HG02870 (cell line): Measurements from ENCODE around the gene SMIM43.
"Not testable (repeated sequence)": the region's sequence is repeated elsewhere in the genome, so short reads cannot be mapped to it uniquely, and the experiment has no call there.

Experiments used
- ATAC-seq: cut with Tn5 transposase; IDR thresholded peaks from one replicate; pipeline ENCODE4 v1.9.1; 2021; ENCODE audit warnings: mild to moderate bottlenecking, moderate library complexity; ENCODE audit not compliant: unreplicated experiment

Gene SMIM43

DNA sequence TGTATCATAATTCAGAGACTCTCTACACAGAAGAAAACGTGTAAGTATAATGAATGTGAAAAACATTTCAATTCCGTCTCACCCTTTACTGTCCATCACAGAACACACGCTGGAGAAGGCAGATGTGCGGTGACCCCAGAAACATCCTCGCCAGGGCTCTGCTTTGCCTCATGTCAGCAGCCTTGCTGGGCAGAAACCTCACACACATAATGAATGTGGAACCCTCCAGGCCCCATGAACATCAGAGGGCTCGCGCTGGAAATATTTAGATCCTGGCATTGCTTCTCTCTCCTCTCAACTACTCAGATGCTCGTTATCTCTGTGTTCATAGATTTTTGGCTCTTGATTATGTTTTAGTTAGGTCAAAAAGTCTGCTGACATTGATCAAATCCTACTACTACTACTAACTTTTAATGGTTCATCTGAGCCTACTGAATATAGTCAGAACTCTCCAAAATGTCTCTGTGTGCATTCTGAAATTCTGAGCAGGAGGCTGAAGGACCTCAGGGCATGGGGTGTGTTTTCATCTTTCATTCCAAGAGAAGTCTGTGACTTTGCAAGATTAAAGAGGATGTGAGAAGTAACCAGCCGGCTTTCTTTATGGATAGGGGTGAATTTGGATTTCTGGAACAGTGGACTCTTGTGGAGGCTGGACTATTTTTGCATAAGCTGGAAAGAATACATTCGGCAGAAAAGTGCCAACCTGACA lies 27.0 kb downstream of the SMIM43 start:
- ATAC-seq: no peak

DNA sequence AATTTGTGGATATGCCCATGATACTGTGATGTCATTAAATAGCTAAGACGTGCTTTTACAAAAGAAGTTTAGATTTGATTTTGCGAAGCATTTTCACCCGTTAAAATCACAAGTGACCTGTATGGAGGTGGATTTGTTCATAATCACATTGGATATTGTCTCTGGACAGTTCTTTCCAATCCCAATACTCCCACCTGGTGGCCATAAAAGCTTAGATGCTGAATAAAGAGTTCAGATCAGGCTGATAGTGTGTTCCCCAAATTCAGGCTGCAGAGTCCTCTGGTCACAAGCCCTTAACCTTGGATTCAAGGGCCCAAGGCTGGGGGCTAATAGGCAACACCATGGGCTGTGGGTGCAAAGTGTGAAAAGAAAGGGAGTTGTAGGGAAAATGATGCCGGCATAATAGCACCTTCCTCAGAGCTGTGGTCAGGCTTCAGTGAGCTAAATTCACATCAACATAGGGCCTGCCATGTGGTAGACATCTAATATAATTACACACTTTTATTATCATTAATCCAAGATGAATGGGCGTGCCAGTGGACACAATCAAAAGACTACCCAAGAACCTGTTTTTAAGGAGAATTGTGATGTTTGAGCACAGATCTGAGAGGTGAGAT lies 28.1 kb downstream of the SMIM43 start:
- ATAC-seq: no peak

DNA sequence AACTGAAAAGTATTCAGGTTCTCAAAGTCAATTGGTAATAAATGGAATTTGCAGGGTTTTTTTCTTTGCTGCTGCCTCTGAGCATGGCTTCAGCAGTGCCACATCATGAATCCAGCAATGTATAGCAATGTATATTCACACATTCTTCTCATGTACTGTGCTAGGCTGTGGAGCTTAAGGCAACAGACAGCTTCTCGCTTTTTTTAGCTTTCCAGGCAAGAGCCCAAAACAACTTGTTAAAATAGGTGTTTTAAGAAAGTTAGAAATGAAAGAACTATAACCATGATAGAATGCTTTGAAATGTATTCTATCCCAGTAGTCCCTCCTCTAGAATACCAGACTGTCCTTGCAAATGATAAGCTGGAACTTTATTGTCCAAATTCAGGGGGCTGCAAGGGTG lies 30.4 kb downstream of the SMIM43 start:
- no peak for ATAC-seq

DNA sequence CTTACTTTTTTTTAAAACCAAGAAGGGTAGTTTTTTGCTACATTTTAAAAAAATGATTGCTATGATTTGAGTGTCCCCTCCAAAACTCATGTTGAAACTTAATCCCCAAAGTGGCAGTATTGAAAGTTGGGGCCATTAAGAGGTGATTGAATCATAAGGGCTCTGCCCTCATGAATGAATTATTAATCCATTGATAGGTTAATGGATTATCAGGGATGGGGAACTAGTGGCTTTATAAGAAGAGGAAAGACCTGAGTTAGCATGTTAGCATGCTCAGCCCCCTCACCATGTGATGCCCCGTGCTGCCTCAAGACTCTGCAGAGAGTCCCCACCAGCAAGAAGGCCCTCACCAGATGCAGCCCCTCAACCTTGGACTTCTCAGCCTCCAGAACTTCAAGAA lies 31.0 kb downstream of the SMIM43 start:
- no peak for ATAC-seq

DNA sequence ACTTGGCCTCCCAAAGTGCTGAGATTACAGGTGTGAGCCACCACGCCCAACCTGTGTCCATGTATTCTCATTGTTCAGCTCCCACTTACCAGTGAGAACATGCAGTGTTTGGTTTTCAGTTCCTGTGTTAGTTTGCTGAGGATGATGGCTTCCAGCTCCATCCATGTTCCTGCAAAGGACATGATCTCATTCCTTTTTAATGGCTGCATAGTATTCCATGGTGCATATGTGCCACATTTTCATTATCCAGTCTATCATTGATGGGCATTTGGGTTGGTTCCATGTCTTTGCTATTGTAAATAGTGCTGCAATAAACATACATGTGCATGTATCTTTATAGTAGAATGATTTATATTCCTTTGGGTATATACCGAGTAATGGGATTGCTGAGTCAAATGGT lies 35.2 kb downstream of the SMIM43 start:
- not testable (repeated sequence) for ATAC-seq

DNA sequence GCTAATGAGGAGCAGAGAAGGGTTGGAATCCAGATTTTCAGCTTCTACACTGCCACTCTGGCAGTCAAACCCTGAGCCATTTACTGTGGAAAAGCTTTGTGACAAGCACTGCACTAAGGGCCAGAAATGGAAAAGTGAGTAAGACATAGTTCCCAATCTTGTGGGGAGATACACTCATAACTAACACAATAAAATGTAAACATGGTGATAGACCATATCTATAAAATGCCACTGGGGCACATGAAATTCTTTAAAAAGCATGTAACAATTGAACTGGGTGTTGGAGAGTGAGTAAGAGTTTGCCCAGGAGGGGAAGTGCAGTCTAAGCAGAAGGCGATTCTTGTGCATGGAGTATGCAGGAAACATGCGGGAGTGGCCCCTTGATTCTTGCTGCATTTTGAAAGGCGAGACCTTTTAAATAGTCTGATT lies 36.2 kb downstream of the SMIM43 start:
- ATAC-seq: no peak

DNA sequence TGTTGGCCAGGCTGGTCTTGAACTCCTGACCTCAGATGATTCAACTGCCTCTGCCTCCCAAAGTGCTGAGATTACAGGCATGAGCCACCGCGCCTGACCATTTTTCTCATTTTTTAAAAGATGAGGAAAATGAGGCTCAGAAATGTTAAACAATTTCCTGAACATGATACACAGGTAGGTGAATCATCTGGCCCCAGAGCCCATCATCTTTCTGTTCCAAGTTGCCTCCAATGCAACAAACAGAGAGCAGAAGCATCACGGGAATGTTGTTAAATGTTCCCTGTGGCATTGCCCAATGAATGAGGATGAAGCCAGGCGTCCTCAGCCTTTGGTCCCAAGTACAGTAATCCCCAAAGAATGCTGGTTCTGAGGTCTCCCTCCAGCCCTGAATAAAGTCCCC lies 36.9 kb downstream of the SMIM43 start:
- no peak for ATAC-seq

DNA sequence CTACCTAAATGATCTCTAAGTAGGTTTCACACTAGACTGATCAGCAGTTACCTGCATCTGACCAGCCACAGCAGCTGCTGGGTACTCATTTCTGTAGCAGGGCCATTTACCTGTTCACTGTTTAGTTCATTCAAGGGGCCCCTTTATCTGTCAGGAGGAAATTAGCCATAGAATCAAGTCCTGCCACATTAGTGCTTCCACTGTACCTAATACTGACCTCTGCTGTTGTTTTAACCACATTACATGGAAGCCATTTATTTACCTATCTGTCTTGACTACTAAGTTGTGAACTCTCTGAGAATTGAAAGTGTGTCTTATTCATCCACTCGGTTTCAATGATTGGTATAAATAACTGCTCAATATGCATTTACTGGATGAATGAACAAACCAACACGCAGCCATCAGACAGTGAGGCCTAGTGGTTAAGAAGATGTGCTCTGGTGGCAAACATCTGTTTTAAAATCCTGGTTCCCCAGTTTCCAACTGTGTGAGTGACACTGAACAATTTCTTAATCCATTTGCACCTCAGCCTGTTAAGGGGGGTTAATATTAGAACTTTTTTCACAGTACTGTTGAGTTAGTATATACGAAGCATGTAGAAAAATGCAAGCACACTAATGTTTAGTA lies 38.2 kb downstream of the SMIM43 start:
- ATAC-seq: peak; percentile 94

DNA sequence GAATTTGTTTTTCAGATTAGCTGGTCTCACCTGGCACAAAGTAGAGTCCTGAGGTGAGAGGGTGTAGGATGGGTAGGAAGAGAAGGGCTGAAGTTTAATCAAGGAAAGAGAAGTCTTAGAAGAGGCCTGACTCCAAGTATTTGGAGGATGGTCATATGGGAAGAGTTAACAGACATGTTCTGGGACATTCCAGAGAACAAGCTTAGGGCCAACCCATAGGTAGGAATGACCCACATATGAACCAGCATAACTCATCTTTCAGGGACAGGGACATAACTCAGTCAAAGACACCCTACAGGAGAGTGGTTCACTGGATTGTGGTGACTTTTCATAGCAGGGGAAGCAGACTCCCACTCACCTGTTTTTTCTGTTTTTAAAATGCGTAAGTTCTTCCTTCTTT lies 40.3 kb downstream of the SMIM43 start:
- no peak for ATAC-seq

DNA sequence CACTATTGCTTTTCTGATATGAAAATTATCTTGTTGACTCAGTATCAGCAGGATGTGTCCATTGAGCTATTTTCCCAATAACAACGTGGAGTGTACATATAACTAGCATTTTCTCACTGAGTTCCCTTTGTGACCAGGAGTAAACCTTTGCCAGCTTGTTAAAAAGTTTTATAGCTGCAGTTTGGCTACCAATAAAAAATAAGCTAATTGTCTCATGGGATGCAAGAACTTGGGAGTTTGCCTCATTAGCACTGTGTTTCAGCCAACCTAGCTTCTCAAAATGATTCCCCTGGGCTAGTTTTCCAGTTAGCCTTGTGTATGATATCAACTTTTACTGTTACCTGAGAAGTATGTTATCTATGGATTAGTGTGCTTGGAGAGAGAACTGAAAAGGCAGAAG lies 43.3 kb downstream of the SMIM43 start:
- ATAC-seq: no peak

DNA sequence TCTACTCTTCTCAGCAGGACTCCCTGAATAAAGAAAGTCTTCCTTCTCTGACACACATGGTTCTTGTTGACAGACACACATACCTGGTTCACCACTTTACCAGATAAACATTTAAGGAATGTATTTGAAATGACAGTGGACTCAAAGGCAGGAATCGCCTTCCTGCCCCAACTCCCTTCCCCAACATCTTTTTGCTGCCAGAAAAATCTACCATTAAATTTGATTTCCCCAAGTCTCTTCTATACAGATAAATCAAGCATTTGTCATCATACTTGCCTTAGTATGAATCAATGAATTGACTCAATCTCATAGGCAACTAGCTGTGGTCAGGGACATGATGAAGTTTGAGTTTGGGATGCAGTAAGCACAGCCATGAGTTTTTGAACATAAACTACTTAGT lies 44.9 kb downstream of the SMIM43 start:
- ATAC-seq: no peak

DNA sequence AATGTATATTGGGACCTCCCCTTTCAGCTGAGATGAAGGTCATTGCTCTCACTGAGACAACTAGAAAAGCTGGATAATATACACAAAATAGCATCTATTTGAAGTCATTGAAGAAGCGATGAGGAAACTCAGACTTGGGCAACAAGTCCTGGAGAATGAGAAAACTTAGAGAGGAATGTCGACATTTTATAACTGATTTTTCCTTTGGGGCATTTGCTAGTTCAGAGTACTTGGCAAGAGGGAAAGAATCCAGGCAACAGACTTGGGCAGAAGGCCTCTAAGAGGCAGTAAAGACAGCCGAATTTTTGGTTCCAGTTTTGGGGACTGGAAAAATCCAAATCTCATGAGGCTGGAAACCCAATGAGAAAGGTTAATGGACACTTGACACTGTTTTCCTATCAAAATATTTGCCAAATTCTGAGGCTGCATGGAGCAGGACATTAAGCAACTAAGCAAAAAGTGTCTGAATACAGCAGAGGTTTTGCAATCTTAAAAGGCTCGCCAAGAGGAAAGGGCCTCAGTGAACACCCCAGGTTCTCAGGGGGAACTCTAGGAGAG lies 47.2 kb downstream of the SMIM43 start:
- ATAC-seq: no peak

DNA sequence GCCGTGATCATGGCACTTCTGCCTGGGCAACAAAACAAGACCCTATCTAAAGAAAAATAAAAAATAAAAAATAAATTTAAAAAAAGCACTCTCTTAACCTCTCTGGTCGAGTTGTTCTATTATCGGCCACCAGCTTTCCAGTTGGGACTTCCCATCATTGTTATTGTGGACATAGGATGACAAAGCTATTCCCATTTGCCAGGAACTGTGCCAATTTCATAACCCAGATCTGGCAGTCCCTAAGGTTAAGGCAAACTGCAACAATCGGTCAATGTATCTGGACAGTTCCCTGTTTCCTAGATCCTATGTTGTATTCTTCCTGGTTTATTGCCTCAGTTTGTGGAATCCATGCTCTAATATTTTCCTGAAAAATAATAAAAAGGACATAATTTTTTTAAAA lies 50.4 kb downstream of the SMIM43 start:
- no peak for ATAC-seq

DNA sequence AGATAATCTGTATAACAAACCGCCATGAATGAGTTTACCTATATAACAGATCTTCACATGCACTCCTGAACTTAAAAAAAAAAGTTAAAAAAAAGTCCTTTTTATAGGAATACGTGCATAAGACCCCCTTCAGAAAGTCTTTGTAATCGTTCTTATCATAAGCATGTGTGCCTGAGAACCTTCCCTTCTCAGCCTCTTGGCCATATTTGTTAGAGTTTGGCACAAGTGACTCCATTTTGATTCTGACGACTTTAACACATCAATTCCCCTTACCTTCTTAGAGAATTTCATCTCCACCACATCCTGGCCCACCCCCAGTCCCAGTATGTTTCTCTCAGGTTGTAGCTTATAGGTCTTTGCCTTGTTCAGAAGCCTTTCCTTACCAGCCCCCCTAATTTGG lies 52.2 kb downstream of the SMIM43 start:
- no peak for ATAC-seq

DNA sequence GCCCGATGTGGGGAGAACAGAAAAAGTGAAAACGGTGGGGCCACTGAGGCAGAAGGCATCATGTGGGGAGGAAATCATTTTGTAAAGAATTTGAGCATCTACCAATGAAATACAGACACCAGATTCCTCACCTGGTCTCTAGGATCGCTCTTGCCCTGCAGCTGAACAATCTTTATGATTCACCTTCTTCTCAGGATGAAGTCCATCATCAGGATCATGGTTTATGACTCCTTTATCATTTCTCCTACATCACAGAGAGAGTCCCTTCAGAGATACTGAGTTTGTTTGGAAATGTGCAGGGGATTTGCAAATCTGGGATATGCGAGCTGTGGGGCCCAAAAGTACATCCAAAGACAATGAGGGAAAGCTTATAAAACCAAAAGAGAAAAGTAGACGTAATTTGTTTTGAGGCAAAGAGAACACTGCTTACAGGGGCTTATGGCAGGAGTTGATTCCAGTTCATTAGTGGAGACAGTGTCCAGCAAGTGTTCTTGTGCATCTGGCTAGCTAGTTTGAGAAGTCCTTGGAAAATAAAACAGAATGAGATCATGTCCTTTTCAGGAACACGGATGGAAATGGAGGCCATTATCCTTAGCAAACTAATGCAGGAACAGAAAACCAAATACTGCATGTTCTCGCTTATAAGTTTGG lies 52.8 kb downstream of the SMIM43 start:
- ATAC-seq: no peak

DNA sequence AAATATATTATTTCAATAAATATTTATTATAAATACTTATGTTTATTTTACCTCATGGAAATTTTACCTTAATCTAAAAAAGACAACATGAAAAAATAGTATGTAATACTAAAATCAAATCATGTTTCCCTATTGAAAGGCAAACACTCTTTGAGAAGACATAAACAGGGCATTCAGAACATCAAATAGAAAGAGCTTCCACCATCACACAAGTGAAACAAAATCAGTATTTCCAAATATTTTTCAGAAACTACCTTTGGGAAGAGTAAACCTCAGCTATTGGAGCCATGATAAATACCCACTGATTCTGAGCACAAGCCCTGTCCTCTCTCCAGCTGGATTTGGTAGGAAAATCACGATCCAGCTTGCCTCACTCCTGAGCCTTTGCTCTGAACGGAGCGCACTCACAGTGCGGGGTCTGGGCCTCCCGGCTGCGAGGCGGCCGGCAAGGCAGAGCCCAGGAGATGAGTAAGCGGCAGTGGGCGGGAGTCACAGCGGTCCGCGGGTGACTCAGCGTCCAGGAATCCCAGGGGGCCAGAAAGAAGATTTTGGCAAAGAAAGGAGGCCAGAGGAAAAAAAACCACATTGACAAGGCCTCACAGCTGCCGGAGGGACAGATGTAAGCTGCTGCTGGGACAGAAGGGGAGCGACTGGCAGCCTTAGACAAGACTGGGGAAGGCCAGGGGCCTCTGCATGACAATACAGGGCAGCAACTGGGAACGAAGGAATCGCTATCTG lies 53.5 kb downstream of the SMIM43 start:
- ATAC-seq: peak; percentile 96

DNA sequence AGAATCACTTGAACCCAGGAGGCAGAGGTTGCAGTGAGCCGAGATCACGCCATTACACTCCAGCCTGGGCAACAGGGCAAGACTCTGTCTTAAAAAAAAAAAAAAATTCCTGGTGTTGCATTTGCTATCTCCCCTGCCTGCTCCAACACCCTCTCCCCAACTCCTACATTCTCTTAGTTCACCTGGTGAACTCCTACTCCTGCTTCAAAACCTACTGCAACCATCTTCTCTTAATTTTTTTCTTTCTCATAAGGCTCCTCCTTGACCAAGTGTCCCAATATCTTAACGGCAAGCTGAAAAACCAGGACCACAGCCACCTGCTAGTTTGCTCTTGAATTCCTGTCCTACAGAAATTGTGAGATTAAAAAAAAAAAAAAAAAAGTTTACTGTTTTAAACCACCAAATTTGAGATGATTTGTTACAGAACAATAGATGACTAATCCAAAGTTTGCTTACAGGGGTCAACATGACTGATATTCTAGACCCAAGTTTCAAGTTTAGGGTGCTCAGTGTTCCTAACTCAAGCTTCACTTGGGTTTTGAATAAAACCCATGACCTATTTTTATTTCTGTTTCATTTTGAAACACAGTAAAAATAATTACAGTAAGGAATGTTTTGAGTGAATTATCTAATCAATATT lies 55.1 kb downstream of the SMIM43 start:
- peak; percentile 34 for ATAC-seq
